HepG2 (cell line): ENCODE results near the gene TMEM187. TPM values are rescaled to one million over a fixed set of nuclear protein-coding genes. Genes with fewer than 3 reads are reported as not detected.

Source experiments
- ATAC-seq: fragments of 200-7000 bp; cut with Tn5 transposase; 3 replicates; pipeline ENCODE4 v1.9.1; 2020; ENCODE audit warnings: mild to moderate bottlenecking, moderate library complexity
- BruUV-seq: library from RNA; stranded (reverse); fragments of 400-500 nt; replicated peaks from 2 replicates; lab custom pipeline; 2021; lab: Mats Ljungman, UMichigan
- CTCF ChIA-PET: fragments of 300-600 bp; formaldehyde crosslinking; extraction: SDS; loops from one replicate; lab custom pipeline; 2021; ENCODE audit warnings: low total read pairs, inconsistent platforms, low intra/inter-chr PET ratio; lab: Yijun Ruan, JAX
- POLR2A ChIA-PET: fragments of 350-600 bp; sonication (Branson Sonifier 250); formaldehyde crosslinking; loops from one replicate; lab custom pipeline; 2020; ENCODE audit warnings: antibody characterized with exemption, inconsistent platforms; lab: Yijun Ruan, JAX
- DNase-seq: peaks from one replicate; pipeline ENCODE4 v3.0.0-alpha.2; 2015; ENCODE audit warnings: low spot score
- FAIRE-seq: peaks from 3 replicates; lab custom pipeline; 2011; peaks lifted over from hg19 to GRCh38; lab: Jason Lieb, UNC
- H2AFZ ChIP-seq: one replicate; pipeline ENCODE4 v1.6.1; 2011; ENCODE audit warnings: low read length, inconsistent platforms
- H3K27ac ChIP-seq: fragments of 300-600 bp; 3 replicates; pipeline ENCODE4 v1.8.0; 2011; ENCODE audit warnings: mixed run types, mild to moderate bottlenecking, mixed read lengths, low read length, inconsistent platforms; ENCODE audit not compliant: insufficient read depth; ENCODE audit errors: extremely low read length
- H3K27me3 ChIP-seq, 2 experiments: fragments of 200-600 bp in 1 of 2; 2 replicates in 1 of 2; 3 replicates in 1 of 2; pipeline versions ENCODE4 v1.6.0 to v1.8.0; 2011; ENCODE audit warnings: low read length in 2 of 2, mild to moderate bottlenecking in 2 of 2, moderate library complexity in 2 of 2, inconsistent platforms in 1 of 2; ENCODE audit not compliant: insufficient read depth in 2 of 2, control insufficient read depth in 1 of 2
- H3K36me3 ChIP-seq, 2 experiments: fragments of 200-600 bp in 1 of 2; replicated peaks in 1 of 2; 2 replicates in 1 of 2; 3 replicates in 1 of 2; pipeline versions ENCODE4 v1.5.1 to v1.8.0; 2011; ENCODE audit warnings: low read length in 2 of 2, inconsistent platforms in 1 of 2; ENCODE audit not compliant: insufficient read depth in 2 of 2, control insufficient read depth in 1 of 2
- H3K4me1 ChIP-seq: 2 replicates; pipeline ENCODE4 v1.5.1; 2012; ENCODE audit warnings: low read length, inconsistent platforms; ENCODE audit not compliant: insufficient read depth
- H3K4me2 ChIP-seq: 2 replicates; pipeline ENCODE4 v1.6.0; 2011; ENCODE audit warnings: low read depth, low read length, inconsistent platforms
- H3K4me3 ChIP-seq, 3 experiments: fragments of 200-600 bp in 1 of 3; sonication (generic), shearing (Covaris generic) in 1 of 3; replicated peaks in 1 of 3; 2 replicates each; pipeline ENCODE4 v1.5.1; 2011 to 2016; ENCODE audit warnings: low read length in 3 of 3, inconsistent platforms in 2 of 3, low read depth in 2 of 3, mild to moderate bottlenecking in 2 of 3, control low read depth in 1 of 3, mixed read lengths in 1 of 3; ENCODE audit not compliant: insufficient read depth in 1 of 3
- H3K79me2 ChIP-seq: one replicate; pipeline ENCODE4 v1.6.1; 2011; ENCODE audit warnings: low read length, inconsistent platforms; ENCODE audit not compliant: insufficient read depth
- H3K9ac ChIP-seq: 2 replicates; pipeline ENCODE4 v1.6.0; 2011; ENCODE audit warnings: mild to moderate bottlenecking, low read depth, low read length, inconsistent platforms; ENCODE audit not compliant: insufficient read depth
- H3K9me3 ChIP-seq: 2 replicates; pipeline ENCODE4 v1.5.1; 2012; ENCODE audit warnings: mild to moderate bottlenecking, low read length
- H4K20me1 ChIP-seq: 2 replicates; pipeline ENCODE4 v1.6.0; 2011; ENCODE audit warnings: inconsistent platforms, mild to moderate bottlenecking, low read length, moderate library complexity; ENCODE audit not compliant: insufficient read depth
- AGO2 ChIP-seq: fragments of 200-400 bp; formaldehyde crosslinking; optimal IDR thresholded peaks from 2 replicates; pipeline ENCODE3; 2017; ENCODE audit warnings: mild to moderate bottlenecking, low read depth, low read length, moderate library complexity
- EHMT2 ChIP-seq: fragments of 200-600 bp; sonication (generic); IDR thresholded peaks from 2 replicates; pipeline ENCODE4 v1.7.0; 2017; ENCODE audit warnings: antibody characterized with exemption, low read depth, low read length, borderline replicate concordance
- MAFF ChIP-seq: IDR thresholded peaks from 2 replicates; pipeline ENCODE4 v1.6.1; 2011; ENCODE audit warnings: low read depth, low read length, improper control_type of control experiment
- MAFK ChIP-seq, 2 experiments: IDR thresholded peaks in 1 of 2; conservative IDR thresholded peaks in 1 of 2; 2 replicates each; pipeline ENCODE4 v1.6.1; 2011; ENCODE audit warnings: improper control_type of control experiment in 2 of 2, low read length in 2 of 2
- PHF8 ChIP-seq: sonication (generic); formaldehyde crosslinking; IDR thresholded peaks from 2 replicates; pipeline ENCODE4 v1.5.0; 2020; ENCODE audit warnings: missing genetic modification reagents
- SCMH1 ChIP-seq: sonication (generic); formaldehyde crosslinking; IDR thresholded peaks from 2 replicates; pipeline ENCODE4 v1.9.0; 2021; ENCODE audit warnings: missing genetic modification reagents, mild to moderate bottlenecking, borderline replicate concordance
- SP5 ChIP-seq: IDR thresholded peaks from 2 replicates; pipeline ENCODE4 v1.6.1; 2016; ENCODE audit warnings: low read depth, borderline replicate concordance
- ZNF296 ChIP-seq: sonication (generic); formaldehyde crosslinking; conservative IDR thresholded peaks from 2 replicates; pipeline ENCODE4 v1.5.0; 2020; ENCODE audit warnings: mild to moderate bottlenecking, missing genetic modification reagents
- WGBS: methylation state at CpG from one replicate; pipeline ENCODE4 v1.1.6; 2017; ENCODE audit warnings: low lambda C conversion rate; 5-methylcytosine and 5-hydroxymethylcytosine counted together
- in situ Hi-C: cut with HindIII; loops from 2 replicates; pipeline ENCODE4 v1.10.0; 2017; ENCODE audit warnings: low pct_unique_long_range_greater_than_20kb; ENCODE audit not compliant: extremely low pct_ligation_motif_present
- intact Hi-C: fragments of 100-400 bp; cut with micrococcal nuclease; formaldehyde crosslinking; loops from one replicate; pipeline ENCODE4 v1.10.0; 2022; ENCODE audit not compliant: unreplicated experiment
- polyA plus RNA-seq, 8 experiments: library from polyadenylated mRNA; depleted of rRNA in 3 of 8; stranded (reverse) in 7 of 8; unstranded in 1 of 8; fragments of >200 nt; fragmentation: Illumina TruSeq in 4 of 8; extraction: Trizol in 4 of 8; gene quantifications; 2 replicates each; pipeline versions ENCODE4 v1.2.1 to v1.2.3, GENCODE V29; 2011 to 2016; ENCODE audit warnings: low read depth in 4 of 8, missing spikeins in 1 of 8, mixed read lengths in 1 of 8; ENCODE audit not compliant: insufficient read depth in 1 of 8
- total RNA-seq, 5 experiments: library from RNA; depleted of rRNA; stranded (reverse); fragments of >200 nt; fragmentation: Illumina TruSeq; extraction: Trizol; gene quantifications; 2 replicates each; pipeline ENCODE4 v1.2.3, GENCODE V29; 2016; ENCODE audit warnings: low read depth in 1 of 5
- TF ChIP-seq, protein P1 (sequence below): sonication (generic); formaldehyde crosslinking; IDR thresholded peaks from 2 replicates; pipeline ENCODE4 v1.4.0; 2020; ENCODE audit warnings: mild to moderate bottlenecking, missing genetic modification reagents

Gene TMEM187
- total and polyA plus RNA-seq, 2 of the 13 experiments (the other 11 are each of a cell fraction or from before 2014, with no cell fraction given), result 2.2 to 6.2 TPM

DNA sequence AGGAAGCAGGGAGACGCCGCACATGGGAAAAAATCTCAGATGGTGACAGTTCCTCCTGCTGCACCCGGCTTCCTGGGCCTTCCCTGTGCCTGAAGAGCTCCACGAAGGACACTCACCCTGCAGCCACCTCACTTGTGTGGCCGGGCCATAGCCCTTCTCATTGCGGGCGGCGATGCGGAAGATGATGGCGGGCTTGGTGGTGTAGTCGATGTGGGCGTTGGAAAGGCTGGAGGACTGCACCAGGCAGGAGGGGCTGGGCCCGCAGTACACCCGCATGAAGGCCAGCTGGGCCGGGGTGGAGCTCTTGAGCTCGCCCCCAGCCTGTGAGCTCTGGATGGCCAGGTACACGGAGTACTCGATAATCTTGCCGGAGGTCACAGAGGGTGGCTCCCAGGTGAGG lies 22.4 kb upstream of the TMEM187 start:
- H3K4me1 ChIP-seq, result peaks cover 37% of the 10 kb centered on the region
- no peak overlapping the region for H3K4me3 ChIP-seq
- WGBS, result 97% methylated on average over 7 of the region's 19 CpGs
- no peak overlapping the region for H3K4me2 ChIP-seq
- POLR2A ChIA-PET, result no interaction called here
- in situ Hi-C loops (no loop called here), intact Hi-C loops (no loop called here)
- no peak for FAIRE-seq
- H2AFZ ChIP-seq, result no peak overlapping the region
- H3K79me2 ChIP-seq, result no peaks in the 10 kb centered on the region
- BruUV-seq, result no TSS peak
- H3K27ac ChIP-seq, result no peak overlapping the region
- no peaks in the 10 kb centered on the region for H3K9me3 ChIP-seq
- TF ChIP-seq ZNF296 (no peak), AGO2 (peak; percentile 27), SCMH1 (no peak), EHMT2 (no peak)
- CTCF ChIA-PET, result no interaction called here
- H3K9ac ChIP-seq, result no peak overlapping the region
- H3K36me3 ChIP-seq, result peaks cover 15 to 38% of the 10 kb centered on the region in 2 experiments; a peak in 4 of 5 replicates
- no peak for ATAC-seq
- H3K27me3 ChIP-seq, result no peaks in the 10 kb centered on the region
- no peak for DNase-seq
- H4K20me1 ChIP-seq, result no peaks in the 10 kb centered on the region

DNA sequence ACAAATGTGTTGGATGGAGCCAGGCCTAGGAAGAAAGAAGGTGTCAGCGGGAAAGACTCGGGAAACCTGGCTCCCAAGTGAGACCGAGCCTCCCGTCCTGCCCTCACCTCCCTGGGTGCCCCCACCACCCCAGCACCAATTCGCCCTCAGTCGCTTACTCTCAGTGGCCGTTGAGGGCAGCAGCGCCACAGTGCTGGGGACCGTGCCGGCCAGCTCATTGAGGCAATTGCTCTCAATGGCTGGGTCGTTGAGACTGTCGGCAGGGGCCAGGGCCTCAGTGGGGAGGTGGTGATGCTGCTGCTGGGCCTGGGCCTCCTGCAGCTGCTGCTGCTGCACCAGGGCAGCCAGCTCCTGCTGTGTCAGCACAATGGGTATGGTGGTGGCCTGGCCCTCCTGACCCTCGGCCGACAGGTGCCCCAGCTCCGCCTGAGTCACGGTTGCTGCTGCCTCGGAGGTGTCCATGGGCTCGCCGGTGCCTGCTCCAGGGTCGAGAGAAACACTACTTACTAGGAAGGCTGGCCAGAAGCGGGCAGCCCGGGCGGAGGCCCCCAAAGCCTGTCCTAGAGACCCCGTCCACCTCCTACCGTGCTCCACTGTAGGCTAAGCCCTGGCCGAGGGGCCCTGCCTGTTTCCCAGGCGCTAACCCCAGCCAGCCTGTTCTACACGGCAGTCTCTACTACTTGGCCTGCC lies 20.7 kb upstream of the TMEM187 start:
- H3K9me3 ChIP-seq, result no peaks in the 10 kb centered on the region
- H4K20me1 ChIP-seq, result 0 out of 2 replicates have a peak, but pooled peaks cover 2% of the 10 kb centered on the region
- intact Hi-C loops, result no loop called here
- TF ChIP-seq MAFK (conservative IDR thresholded peaks at IDR 0.05 in 1 of 2, IDR thresholded peaks at IDR 0.05 in 1 of 2; ENCODE audit: low read length in 2 of 2) (peak in 1 of 2 experiments; percentile 49; a peak in 1 of 4 replicates), MAFF (peak; percentile 8; the same call in 1 of the 2 replicates), SP5 (CRISPR knock-in tag) (no peak), PHF8 (CRISPR knock-in tag) (no peak)
- TF ChIP-seq, protein P1, sequence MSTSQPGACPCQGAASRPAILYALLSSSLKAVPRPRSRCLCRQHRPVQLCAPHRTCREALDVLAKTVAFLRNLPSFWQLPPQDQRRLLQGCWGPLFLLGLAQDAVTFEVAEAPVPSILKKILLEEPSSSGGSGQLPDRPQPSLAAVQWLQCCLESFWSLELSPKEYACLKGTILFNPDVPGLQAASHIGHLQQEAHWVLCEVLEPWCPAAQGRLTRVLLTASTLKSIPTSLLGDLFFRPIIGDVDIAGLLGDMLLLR (CRISPR knock-in tag), result no peak
- ATAC-seq (no peak), DNase-seq (no peak), FAIRE-seq (no peak)
- no peak overlapping the region for H3K4me2 ChIP-seq
- H3K27me3 ChIP-seq, result no peaks in the 10 kb centered on the region
- no peak overlapping the region for H3K27ac ChIP-seq
- no peaks in the 10 kb centered on the region for H3K79me2 ChIP-seq
- H3K4me1 ChIP-seq, result peaks cover 22% of the 10 kb centered on the region
- H3K36me3 ChIP-seq, result peaks cover 15 to 52% of the 10 kb centered on the region in 2 experiments; a peak in 4 of 5 replicates
- no peak overlapping the region for H3K9ac ChIP-seq
- WGBS, result no CpG with 5 or more reads among the region's 28 CpGs
- BruUV-seq, result no TSS peak
- ChIA-PET CTCF (no interaction called here), POLR2A (no interaction called here)
- H2AFZ ChIP-seq, result no peak overlapping the region
- H3K4me3 ChIP-seq, result no peak overlapping the region
- in situ Hi-C loops, result no loop called here
